Activated CD8-positive, alpha-beta memory T cell treated with anti-CD3 and anti-CD28 coated beads for 24 hours (primary cell): Measurements from ENCODE around the gene RBMS2.

Experiments used
- DNase-seq: peaks from one replicate; pipeline ENCODE4 v3.0.0-alpha.2; 2020

RBMS2 gene

DNA sequence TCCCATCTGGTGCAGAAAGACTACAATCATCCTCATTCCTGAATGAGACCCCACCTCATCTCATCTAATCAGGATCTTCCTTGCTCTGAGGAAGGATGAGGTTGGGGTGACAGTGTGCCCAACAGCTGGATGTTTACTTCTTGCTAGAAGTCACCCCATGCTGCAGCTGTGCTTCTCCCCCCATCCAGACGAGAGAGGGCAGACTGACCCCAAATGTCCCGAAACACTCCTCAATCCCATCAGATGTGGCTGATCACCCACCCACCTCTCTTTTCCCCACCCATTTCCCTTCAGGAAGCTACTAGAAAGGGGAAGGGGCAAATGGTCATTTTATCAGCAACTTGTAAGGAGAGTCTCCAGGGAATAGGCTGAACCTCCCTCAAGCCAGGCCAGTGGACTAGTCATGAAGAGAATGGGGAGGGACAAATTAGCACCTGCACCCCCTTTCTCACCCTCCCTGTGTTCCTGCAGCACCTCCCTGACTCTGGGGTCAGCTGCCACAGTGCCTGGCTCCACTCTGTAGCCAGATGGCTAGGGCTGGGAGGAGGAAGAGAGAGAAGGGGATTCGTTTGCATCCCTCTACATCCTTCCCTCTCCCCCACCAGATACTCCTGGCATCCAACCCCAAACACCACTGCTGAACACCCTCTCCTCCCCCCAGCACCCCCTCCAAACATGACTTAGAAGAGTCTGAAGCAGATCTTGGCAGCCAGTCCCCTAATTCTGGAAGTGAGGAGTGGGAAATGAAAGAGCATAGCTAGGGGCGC is 111.3 kb downstream of the RBMS2 start:
- DNase-seq, result no peak

DNA sequence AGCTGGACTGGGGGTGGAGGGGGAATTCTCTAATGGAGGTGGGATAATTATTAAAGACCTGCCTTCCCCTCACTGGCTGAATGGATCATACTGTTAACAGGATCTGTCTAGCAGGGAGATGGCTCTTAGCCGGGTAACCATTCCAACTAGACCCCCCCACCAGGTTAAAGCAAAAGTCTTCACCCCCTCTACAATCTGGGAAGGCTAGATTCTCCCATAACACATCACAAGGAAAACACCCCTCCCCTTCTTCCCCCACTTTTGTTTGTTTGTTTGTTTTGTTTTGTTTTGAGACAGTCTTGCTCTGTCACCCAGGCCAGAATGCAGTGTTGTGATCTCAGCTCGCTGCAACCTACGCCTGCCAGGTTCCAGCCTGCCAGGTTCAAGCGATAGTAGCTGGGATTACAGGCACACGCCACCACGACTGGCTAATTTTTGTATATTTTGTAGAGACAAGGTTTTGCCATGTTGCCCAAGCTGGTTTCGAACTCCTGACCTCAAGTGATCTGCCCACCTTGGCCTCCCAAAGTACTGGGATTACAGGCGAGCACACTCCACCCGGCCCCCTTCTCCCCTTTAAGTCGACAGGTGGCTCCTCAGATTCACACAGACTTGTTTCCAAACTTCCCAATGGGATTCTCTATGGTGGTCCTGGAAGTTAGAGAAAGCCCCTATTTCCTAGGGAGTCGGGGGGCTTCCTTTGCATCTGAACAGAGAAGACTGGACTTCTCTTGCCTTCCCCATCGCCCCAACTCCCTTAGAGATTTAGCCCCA is 112.0 kb downstream of the RBMS2 start:
- no peak for DNase-seq

DNA sequence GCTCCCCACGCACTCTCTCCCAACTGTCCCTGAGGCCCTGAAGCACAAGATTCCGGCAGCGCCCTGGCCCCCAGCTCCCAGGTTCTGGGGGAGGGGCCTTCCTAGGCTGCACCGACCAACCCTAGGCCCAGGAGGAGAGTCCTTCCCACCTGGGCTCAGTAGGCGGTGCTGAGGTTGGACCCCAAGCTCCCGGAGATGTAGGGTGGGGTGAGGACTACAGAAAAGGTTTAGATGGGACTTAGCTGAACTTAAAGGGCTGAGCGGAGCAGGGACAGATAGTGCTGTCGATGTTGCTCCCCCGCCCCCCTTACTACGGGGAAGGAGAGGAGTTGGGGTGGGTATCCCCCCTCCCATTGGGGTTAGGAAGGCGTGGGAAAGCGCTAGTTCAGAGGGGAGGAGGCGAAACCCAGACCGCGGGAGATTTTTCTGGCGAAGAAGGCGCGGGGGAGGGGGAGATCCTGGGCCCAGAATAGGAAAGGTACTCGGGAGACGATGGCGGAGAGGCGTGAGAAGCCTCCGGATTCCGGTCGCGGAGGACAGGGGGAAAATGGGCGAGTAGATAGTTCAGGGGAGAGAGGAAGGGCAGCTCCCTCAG is 112.7 kb downstream of the RBMS2 start:
- DNase-seq, result peak; percentile 65

DNA sequence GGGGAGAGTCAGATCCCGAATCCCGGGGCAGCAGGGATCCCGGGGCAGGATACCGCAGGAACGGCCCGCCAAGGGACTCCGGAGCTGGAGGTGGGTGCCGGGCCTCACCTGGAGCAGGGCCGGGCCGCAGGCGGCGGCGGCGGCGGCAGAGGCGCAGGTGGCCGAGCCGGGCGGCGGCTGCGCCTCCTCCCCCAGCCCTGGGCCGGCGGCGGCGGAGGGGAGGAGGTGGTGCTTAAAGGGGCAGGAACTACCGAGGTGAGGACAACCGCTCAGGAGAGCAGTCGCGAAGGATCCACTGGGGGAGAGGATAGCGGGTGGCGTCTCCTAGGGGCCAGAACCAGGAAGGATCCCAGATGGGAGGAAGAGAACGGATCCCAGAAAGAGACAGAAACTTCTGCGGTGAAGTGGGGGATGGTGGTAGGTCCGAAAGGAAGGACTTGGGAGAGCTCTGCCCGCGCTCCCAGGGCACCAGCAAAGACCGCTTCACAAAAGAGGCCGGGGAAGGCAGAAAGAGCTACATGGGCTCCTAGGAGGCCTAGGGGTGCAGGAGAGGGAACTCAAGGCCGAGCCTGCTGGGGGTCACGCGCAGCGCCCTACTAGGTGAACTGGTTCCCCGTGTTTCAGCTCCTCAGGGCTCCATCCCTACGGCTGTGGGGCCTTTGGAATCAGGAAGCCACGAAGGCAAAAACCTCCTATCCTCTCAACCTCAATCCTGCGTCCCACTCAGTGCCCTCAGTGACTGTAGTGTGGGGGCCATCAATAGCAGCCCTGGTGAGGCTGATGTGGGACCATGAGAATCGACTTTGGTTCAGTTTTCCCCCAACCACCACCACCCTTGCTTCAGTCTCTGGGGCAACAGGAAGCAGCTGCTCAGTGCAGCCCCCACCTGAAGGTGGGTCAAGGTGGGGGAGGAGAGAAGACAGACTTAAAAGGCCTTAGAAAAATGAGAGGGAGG is 113.5 kb downstream of the RBMS2 start:
- DNase-seq, result peak; percentile 84

DNA sequence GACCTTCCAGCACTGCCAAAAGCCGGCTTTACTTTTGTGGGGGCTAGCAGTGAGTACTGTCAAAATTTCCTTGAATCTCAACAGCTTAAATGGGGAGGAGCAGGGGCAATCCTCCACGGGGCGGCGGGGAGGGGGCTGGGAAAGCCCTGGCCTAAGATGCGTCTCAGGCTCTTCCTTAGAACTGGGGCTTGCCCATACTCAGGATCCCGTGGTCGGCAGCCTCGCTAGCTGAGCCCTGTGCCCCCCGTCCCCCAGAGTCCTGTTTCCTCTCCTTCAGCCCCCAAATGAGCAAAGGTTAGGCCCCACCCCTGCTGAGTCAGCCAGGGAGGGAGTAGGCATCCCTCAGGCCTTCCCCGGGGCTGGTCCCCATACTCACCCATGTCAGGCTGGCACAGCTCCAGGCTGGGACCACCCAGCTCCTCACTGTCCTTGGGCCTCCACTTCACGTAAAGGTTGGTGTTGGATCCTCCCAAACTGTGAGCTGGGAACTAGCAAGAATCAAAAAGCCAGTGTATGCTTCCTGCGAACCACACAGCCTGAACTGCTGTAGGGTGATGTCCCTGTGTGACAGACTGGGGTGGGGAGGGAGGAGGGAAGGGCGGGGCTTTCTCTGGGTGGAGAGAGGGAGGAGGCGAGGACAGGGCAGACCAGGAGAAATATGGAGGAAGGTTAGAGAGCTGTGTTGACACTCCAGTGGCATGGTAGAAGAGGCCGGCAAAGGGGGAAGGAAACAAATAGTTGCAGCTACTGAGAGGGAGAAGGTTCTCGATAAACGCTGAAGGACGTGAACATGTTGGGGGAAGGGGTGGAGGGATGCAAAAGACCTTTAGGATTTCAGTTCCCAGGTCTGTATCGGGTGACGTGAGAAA is 114.4 kb downstream of the RBMS2 start:
- DNase-seq, result peak; percentile 92

DNA sequence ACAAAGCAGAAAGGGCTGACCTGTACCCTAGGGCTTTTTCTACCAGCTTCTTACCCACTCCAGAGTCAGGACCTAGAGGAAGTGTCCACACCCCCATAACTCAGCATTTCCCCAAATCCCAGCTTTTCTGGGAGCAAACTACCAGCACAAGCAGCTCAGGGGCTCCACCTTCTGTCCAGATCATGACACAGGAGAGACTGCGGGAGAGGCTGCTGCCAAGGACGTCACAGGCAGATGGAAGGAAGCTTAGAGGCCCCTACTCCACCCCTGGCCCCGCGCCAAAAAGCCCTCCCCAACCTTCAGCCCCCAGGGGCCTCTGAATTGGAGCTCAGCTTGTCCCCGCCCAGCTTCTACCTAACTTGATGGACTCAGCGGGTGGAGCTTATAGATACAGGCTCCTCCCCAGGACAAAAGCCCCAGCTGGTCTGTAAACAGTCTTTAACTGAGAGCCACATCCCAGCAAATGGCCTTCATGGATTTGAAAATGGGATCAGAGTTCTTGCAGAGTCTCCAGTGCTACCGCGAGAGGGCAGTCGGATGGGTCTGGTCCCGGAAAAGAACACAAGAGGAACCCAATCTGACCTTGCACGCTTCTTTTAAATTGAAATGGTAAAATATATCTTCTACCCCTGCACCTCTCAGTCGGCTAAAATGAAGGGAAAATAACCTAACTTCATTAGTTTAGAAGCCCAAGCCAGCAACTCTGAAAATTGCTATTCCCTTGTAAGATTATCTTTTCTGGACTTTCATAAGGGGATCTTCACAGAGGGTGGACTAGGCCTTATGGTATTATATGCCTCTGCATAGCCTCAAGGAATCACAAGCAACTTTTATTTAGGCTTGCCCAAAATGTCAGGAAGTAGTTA is 115.3 kb downstream of the RBMS2 start:
- peak; percentile 92 for DNase-seq

DNA sequence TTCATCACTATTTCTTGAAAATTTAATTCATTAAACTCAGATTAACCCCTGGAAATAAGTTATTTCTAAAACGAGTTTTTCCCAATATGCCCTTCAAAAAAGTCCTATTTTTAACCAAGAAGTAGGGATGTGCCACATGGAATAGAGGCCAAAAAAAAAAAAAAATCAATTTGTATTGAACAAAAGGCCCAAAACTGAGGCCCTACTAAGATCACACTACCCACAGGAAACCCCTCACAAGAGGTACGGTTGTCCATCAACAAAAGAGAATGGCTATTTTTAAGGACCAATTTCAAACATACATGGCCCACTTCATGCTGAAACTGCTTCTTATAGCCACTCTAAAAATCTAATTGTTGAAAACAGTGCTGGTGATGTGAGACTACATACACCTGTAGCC is 116.0 kb downstream of the RBMS2 start:
- DNase-seq, result no peak

DNA sequence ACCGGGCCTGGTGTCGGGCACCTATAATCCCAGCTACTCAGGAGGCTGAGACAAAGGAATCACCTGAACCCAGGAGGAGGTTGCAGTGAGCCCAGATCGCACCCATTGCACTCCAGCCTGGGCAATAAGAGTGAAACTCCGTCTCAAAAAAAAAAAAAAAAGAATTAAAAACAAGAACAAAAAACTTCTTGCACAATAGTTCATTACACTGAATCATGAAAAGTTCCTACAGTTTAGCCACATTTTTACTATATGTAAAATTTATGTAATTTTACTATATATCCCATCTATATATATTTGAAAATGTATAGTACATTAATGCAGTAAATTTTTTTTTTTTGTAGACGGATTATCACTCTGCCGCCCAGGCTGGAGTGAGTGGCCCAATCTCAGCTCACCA is 119.6 kb downstream of the RBMS2 start:
- no peak for DNase-seq

DNA sequence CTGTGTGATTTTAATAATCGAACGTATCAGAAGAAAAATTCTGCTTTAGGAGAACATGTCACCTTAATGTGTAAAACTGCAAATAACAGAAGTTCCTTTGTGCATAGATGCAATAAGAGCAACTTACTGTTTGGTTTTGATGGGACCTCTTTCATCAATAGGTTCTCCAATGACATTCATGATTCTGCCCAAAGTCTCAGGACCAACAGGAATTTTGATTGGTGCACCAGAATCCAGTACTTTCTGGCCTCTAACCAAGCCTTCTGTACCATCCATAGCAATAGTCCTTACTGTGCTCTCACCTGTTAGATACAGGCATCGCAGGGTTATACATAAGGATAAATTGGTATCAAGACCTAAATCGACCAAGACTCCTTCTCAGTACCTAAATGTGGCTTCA is 123.0 kb downstream of the RBMS2 start:
- no peak for DNase-seq

DNA sequence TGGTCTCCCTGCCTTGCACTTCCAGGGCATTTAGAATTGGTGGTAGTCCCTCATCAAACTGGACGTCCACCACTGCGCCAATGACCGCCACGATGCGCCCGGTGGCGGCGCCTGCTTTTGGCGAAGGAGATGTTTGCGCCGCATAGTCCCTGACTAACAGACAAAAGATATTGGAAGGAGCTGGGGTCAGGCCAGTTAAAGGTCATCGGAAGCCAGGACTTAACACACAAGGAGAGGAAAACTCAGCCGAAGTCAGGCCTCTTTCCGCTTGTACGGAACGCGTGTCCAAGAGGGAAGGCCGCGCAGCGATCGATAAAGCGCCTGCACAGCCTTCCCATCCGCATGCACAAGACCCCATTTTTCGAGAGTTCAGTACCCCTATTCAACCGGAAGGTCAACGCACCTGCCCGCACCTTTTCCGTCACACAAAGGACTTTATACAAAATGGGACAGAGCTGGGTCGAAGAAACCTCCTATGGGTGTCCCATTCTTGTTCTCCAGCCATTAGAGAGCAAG is 123.6 kb downstream of the RBMS2 start:
- no peak for DNase-seq
